HG03064 (cell line): ENCODE data around the gene VIPR1.
A peak's percentile ranks its signal among the peaks of the same experiment; 100 is the strongest.
"Not testable (repeated sequence)": the region's sequence is repeated elsewhere in the genome, so short reads cannot be mapped to it uniquely, and the experiment has no call there.

Experiments
- ATAC-seq: cut with Tn5 transposase; IDR thresholded peaks from one replicate; pipeline ENCODE4 v1.9.1; 2021; ENCODE audit warnings: low read depth; ENCODE audit not compliant: unreplicated experiment

Gene VIPR1

GRCh38 chr3:42562047-42562907, 59.8 kb downstream of the VIPR1 start:
- ATAC-seq = no peak

GRCh38 chr3:42569593-42570142, 67.2 kb downstream of the VIPR1 start:
- no peak for ATAC-seq

- no peak for ATAC-seq
These were observed 69.8 kb downstream of the VIPR1 start for GRCh38 chr3:42572278-42572677.

DNA sequence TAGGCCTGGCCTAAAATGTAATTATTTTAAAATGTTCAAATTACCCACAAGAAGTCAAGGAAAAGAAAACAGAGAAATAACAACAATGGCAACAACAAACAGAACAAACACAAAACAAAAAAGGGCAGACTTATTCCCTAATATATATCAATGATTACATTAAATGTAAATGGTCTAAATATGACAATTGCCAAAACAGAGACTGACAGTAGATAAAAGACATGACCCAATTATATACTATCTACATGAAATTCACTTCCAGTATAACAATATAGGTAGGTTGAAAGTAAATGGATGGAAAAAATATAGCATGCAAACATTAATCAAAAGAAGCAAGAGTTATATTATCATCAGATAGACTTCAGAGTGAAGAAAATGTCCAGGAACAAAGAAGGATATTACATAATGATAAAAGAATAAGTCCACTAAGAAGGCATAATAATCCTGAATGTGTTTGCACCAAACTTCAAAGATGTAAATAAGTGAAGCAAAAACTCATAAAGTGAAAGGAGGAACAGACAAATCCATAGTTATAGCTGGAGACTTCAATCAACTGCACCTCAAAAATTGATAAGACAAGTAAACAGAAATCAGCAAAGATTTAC, 72.8 kb downstream of the VIPR1 start:
- ATAC-seq = no peak

GRCh38 chr3:42578054-42578453, 75.6 kb downstream of the VIPR1 start:
- ATAC-seq = no peak

- not testable (repeated sequence) for ATAC-seq
These were observed 76.9 kb downstream of the VIPR1 start for GRCh38 chr3:42579346-42579745.

GRCh38 chr3:42581400-42581708, 78.9 kb downstream of the VIPR1 start:
- ATAC-seq = no peak

DNA sequence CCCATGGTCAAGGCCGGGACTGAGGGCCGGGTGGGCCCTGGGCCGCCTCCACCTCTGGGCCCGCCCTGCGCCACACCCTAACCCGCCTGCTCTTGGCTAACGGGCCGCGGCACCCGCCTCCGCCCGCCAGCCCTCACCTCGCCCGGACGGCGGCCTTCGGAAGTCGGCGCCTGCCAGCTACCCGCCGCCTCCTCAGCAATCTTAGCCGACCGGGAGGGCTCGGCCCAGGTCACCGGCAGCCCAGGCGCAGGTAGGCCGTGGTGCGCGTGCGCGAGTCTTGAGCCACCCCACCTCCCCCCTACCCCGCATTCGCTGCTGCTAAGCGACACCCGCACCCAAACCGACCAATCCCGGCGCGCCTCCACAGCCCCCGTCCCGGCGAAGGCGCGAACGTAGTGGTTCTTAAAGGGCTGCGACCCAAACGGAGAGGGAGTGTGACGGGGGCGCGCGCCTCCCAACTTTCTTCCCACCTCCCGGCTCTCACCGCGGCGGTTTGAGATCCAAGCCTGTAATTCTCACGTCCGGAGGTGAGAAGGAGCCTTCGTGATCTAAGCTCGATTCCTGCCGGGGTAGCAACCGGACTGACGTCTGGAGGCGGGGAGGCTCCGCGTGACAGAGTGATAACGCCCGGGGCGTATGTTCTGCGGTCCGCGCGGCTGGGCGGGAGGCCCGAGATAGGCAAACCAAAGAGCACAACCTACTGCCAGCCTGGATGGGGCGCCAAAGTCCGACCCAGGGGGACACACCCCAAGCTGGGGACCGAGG, 79.4 kb downstream of the VIPR1 start, which contains the start of gene SEC22C:
TSS of gene SEC22C (minus strand) at position 259 of the 765 bp plus-strand sequence. CDS start 12,921 bp downstream, outside the sequence.
- peak; percentile 89 for ATAC-seq

DNA sequence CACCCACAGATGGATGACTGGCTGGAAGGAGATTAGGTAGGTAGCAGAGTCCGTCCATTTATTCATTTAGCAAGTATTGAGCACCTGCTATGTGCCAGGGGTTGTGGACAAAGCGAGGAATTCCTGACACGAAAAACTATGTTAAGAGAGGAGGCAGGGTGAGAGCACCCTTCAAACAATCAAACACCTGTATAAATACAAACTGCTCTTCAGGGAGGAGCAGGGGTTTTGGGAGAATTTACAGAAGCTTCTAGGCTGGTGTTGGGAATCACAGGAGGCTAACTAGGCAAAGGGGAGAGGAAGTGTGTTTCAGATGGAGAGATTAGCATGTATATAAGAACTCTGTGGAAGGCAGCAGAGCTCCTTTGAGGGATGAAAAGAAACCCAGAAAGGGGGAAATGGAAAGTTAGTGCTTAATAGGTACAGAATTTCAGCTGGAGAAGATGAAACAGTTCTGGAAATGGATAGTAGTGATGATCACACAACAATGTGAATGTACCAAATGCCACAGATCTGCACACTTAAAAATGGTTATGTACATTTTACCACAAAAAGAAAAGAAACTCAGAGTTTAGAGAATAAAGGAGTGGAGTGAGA, 80.1 kb downstream of the VIPR1 start:
- no peak for ATAC-seq
